Vagina (tissue), 2 donors: ENCODE measurements around the gene FERMT2. TPM values are rescaled to one million over a fixed set of nuclear protein-coding genes. Genes with fewer than 3 reads are reported as not detected.
A peak's percentile ranks its signal among the peaks of the same experiment; 100 is the strongest.

ENCODE experiments used
- DNase-seq, 2 donors: peaks; one replicate each; pipeline ENCODE4 v3.0.0-alpha.2; 2017; ENCODE audit errors: extremely low spot score in 2 of 2
- H3K27ac ChIP-seq: fragments of 200-600 bp; sonication (generic); one replicate; pipeline ENCODE4 v1.5.1; 2019
- H3K27me3 ChIP-seq: fragments of 200-600 bp; sonication (generic); one replicate; pipeline ENCODE4 v1.5.1; 2019
- H3K36me3 ChIP-seq, 2 donors: fragments of 200-600 bp; sonication (generic); one replicate each; pipeline ENCODE4 v1.5.1; 2017 to 2019
- H3K4me1 ChIP-seq: fragments of 200-600 bp; sonication (generic); one replicate; pipeline ENCODE4 v1.5.1; 2019
- H3K4me3 ChIP-seq, 2 donors: fragments of 200-600 bp; sonication (generic); 1 replicate in 1 of 2; 2 replicates in 1 of 2; pipeline ENCODE4 v1.5.1; 2016 to 2019
- H3K9me3 ChIP-seq: fragments of 200-600 bp; sonication (generic); one replicate; pipeline ENCODE4 v1.5.1; 2019
- POLR2A ChIP-seq, 2 donors: fragments of 450-650 bp; IDR thresholded peaks; one replicate each; pipeline ENCODE4 v1.6.1; 2017; ENCODE audit warnings: antibody characterized with exemption in 2 of 2, mild to moderate bottlenecking in 2 of 2, moderate library complexity in 2 of 2
- POLR2AphosphoS5 ChIP-seq, 2 donors: sonication (generic); formaldehyde crosslinking; IDR thresholded peaks; one replicate each; pipeline ENCODE4 v1.9.0; 2017; ENCODE audit warnings: antibody characterized with exemption in 2 of 2, mild to moderate bottlenecking in 2 of 2, low read depth in 1 of 2; ENCODE audit not compliant: insufficient read depth in 1 of 2
- intact Hi-C: fragments of 100-400 bp; cut with DNase I; formaldehyde crosslinking; loops from one replicate; pipeline ENCODE4 v1.15.1; 2023
- total RNA-seq: library from RNA; depleted of rRNA; stranded (reverse); fragments of >200 nt; gene quantifications from one replicate; pipeline ENCODE4 v1.2.3, GENCODE V29; 2016
- TF ChIP-seq, protein P1 (sequence below), 3 experiments: fragments of 450-650 bp in 2 of 3; fragments of 200-600 bp in 1 of 3; sonication (generic) in 1 of 3; IDR thresholded peaks; one replicate each; pipeline ENCODE4 v1.5.1; 2017 to 2019; ENCODE audit warnings: antibody characterized with exemption in 3 of 3, mild to moderate bottlenecking in 2 of 3, moderate library complexity in 2 of 3

The FERMT2 gene
- 70.2 TPM for total RNA-seq

DNA sequence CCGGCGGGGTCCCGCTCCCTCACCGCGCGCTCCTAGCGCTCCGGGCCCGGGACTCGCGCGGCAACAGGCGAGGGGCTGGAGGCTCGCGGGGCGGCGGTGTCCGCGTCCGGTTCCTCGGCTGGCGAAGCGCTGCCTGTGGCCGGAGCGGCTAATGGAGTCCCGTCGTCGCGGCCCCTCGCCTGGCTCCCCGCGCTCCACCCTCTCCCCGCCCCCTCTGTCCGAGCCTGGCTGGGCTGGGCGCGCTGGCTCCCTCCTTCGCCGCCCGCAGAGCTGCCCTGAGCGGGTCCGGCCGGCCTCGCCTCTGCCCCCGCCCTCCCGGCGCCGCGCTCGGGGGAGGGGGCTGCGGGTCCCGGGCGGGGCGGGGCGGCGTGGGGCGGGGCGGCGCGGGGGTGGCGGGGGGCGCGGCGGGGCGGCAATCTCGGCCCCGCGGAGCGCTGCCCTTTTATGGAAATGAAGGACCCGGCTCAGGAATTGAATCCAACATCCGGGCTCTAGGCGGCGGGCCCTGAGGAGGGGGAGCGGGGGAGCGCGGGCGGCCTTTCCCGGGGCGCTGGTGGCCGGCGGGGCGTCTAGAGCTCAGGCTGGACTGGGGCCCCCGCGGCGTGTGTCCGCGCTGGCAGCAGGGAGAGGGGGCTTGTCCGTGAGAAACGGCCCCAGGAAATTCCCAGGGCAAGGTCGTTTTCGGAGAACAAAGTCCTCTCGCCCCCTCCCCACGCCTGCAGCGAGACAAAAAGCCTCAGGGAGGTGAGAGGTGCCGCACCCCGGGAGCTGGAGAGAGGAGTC lies at the start of gene FERMT2:
Gene FERMT2 (minus strand): TSS at position 153 of the 783 bp plus-strand sequence. CDS start 482 bp downstream, outside the sequence.
- no peaks in the 10 kb centered on the region for H3K36me3 ChIP-seq
- TF ChIP-seq POLR2A (IDR thresholded peaks at IDR 0.05), result peak in 1 of 2 donors; percentile 84
- TF ChIP-seq POLR2AphosphoS5 (IDR thresholded peaks at IDR 0.05; ENCODE audit: insufficient read depth in 1 of 2, low read depth in 1 of 2), result peak in 1 of 2 donors; percentile 93
- TF ChIP-seq, protein P1, sequence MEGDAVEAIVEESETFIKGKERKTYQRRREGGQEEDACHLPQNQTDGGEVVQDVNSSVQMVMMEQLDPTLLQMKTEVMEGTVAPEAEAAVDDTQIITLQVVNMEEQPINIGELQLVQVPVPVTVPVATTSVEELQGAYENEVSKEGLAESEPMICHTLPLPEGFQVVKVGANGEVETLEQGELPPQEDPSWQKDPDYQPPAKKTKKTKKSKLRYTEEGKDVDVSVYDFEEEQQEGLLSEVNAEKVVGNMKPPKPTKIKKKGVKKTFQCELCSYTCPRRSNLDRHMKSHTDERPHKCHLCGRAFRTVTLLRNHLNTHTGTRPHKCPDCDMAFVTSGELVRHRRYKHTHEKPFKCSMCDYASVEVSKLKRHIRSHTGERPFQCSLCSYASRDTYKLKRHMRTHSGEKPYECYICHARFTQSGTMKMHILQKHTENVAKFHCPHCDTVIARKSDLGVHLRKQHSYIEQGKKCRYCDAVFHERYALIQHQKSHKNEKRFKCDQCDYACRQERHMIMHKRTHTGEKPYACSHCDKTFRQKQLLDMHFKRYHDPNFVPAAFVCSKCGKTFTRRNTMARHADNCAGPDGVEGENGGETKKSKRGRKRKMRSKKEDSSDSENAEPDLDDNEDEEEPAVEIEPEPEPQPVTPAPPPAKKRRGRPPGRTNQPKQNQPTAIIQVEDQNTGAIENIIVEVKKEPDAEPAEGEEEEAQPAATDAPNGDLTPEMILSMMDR (IDR thresholded peaks at IDR 0.05), result no peak
- peaks cover 21% of the 10 kb centered on the region for H3K4me1 ChIP-seq
- intact Hi-C loops, result no loop called here
- no peak for DNase-seq
- no peaks in the 10 kb centered on the region for H3K9me3 ChIP-seq
- no peaks in the 10 kb centered on the region for H3K27me3 ChIP-seq
- peak within 1 kb of the TSS; percentile 98 for H3K27ac ChIP-seq
- peak within 1 kb of the TSS; percentile 89 for H3K4me3 ChIP-seq

DNA sequence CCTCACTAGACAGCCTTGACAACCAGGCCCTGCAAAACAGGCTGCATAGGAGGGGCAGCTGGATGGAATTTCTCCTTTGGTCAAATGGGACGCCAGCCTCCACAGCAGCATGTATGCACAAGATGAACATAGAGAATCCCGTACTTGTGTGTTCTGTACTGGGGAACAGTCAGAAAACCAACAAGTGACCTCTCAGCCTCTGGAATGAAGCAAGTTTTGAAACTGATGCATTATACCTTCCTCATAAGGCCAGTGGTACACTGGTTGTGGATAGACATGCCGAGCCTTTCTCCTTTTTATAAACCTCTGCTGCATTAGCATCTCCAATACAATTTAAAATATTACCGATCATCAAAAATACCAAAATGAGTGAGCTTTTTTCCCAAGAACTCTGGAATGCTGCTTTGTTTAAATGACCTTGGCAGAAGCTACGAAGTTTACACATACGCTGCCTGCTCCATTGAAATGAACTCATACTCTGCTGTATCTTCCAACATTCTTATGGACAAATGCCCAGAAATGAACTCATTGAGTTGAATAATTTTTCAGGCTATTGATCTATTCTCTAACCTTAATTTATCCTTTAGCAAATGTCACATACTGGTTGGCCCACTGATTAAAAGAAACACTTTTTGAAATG lies 47.6 kb upstream of the FERMT2 start:
- H3K4me3 ChIP-seq, result no peak overlapping the region

GRCh38 chr14:52996493-52996892 lies 45.6 kb upstream of the FERMT2 start:
- TF ChIP-seq POLR2A (IDR thresholded peaks at IDR 0.05) (no peak), POLR2AphosphoS5 (IDR thresholded peaks at IDR 0.05; ENCODE audit: insufficient read depth in 1 of 2, low read depth in 1 of 2) (no peak)
- TF ChIP-seq, protein P1 (IDR thresholded peaks at IDR 0.05), result no peak
- no peak for DNase-seq
- no peaks in the 10 kb centered on the region for H3K9me3 ChIP-seq
- no peaks in the 10 kb centered on the region for H3K36me3 ChIP-seq
- no peaks in the 10 kb centered on the region for H3K4me1 ChIP-seq
- no peak overlapping the region for H3K27ac ChIP-seq
- intact Hi-C loops, result no loop called here
- no peak overlapping the region for H3K4me3 ChIP-seq
- H3K27me3 ChIP-seq, result no peaks in the 10 kb centered on the region

More for the DNA sequence above, 47.6 kb upstream of the FERMT2 start:
- no peaks in the 10 kb centered on the region for H3K4me1 ChIP-seq
- no peak overlapping the region for H3K27ac ChIP-seq
- no peaks in the 10 kb centered on the region for H3K36me3 ChIP-seq
- DNase-seq, result no peak
- intact Hi-C loops, result no loop called here
- H3K9me3 ChIP-seq, result no peaks in the 10 kb centered on the region
- no peaks in the 10 kb centered on the region for H3K27me3 ChIP-seq
- TF ChIP-seq POLR2AphosphoS5 (IDR thresholded peaks at IDR 0.05; ENCODE audit: insufficient read depth in 1 of 2, low read depth in 1 of 2) (no peak), POLR2A (IDR thresholded peaks at IDR 0.05) (no peak)
- TF ChIP-seq, protein P1 (IDR thresholded peaks at IDR 0.05), result no peak

DNA sequence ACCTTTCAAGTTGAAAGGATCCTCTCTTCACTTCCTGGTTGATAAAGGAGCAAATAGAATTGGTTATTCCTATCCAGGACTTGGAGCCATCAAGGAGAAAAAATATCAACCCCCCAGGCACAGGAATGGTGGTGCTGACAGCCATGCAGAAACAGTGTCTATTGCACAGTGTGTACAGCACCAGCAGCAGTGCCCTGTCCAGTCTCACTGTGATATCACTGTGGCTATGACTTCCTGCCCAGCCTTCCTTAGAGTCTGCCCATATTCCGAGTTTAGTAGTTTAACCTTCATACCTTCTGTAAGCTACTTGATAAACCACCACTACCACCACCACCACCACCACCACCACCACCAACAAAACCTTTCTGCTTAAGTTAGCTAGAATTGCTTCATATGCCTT lies 45.1 kb upstream of the FERMT2 start:
- no peaks in the 10 kb centered on the region for H3K9me3 ChIP-seq
- H3K27ac ChIP-seq, result no peak overlapping the region
- H3K4me3 ChIP-seq, result no peak overlapping the region
- DNase-seq, result no peak
- intact Hi-C loops, result no loop called here
- TF ChIP-seq POLR2AphosphoS5 (IDR thresholded peaks at IDR 0.05; ENCODE audit: insufficient read depth in 1 of 2, low read depth in 1 of 2), result no peak
- no peak for TF ChIP-seq POLR2A (IDR thresholded peaks at IDR 0.05)
- TF ChIP-seq, protein P1 (IDR thresholded peaks at IDR 0.05), result no peak
- H3K27me3 ChIP-seq, result no peaks in the 10 kb centered on the region
- no peaks in the 10 kb centered on the region for H3K36me3 ChIP-seq
- H3K4me1 ChIP-seq, result no peaks in the 10 kb centered on the region
